GM18909 (cell line): ENCODE data around the gene BANP.
"Not testable (repeated sequence)": the region's sequence is repeated elsewhere in the genome, so short reads cannot be mapped to it uniquely, and the experiment has no call there.

Experiments
- ATAC-seq: cut with Tn5 transposase; IDR thresholded peaks from one replicate; pipeline ENCODE4 v1.9.1; 2021; ENCODE audit warnings: mild to moderate bottlenecking; ENCODE audit not compliant: unreplicated experiment, poor library complexity

The BANP gene

DNA sequence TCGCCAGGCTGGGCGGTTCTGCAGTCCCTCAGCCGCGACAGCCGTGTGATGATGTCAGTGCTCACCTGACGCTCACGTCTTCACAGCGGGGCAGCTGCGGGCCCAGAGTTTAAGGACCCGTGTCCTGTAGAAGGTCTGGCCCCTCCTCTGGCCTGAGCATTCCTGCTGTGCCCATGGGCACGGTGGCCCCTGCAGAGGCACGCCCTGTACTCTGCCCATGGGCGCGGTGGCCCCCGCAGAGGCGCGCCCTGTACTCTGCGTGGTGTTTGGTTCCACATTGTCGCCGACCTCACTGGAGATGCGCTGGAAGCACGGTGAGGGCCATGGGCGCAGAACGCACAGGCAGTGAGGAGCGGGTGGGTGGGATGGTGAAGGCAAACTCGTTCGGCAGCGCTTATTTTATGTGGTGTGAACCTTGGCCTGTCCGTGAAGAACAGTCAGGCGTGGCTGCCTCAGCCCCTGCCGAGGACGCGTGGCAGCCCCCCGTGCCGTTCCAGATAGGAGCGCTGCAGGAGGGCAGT lies 122.0 kb downstream of the BANP start:
- no peak for ATAC-seq

DNA sequence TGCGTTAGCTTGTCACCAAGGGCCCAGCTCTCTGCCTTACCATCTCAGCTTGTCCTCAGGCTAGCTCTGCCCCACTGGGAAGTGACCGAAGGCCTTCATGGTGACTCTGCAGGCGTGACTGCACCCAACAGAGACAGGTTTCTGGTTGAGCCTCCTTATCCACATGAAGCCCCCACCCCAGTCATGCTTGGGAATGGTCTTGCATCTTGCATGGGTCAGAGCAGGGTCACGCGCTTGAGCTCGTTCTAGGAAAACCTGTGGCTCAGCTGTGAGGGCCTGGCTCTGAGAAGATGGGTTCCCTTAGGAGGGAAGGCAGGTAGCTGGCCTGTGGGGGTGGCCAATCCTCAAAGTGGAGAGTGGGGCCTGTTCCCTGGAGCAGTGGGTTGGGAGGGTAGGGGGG lies 122.8 kb downstream of the BANP start:
- no peak for ATAC-seq

DNA sequence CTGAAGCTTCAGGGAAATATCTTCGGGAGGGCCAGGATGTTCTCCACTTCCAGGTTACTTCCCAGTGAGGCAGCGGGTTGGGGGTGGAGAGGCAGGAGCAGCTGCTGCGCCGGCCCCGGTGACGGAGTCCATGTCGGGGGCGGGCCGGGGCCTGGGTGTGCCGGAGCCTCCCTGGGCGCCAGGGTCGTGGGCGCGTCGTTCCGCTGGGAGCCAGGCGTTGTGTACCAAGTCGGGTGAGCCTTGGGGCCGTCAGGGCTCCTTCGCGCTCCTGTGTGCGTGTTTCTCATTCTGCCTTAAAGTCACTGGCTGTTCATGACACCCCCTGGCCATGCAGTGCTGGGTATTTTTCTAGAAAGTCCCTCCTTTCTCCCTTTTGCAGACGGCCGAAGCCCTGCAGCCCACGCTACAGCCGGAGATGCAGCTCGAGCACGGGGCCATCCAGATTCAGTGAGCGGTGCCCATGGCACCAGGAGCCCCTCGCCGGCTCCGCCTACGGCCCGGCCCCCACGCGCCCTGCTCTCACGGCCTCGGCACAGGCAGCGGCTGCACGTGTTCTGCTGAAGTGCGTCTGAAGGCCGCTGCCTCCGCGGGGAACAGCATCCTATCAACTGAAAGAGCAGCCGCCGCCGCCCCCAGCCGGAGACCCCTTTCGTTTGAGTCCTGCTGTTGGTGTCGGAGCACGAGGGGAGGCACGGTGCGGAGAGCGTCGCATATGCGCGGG lies 125.1 kb downstream of the BANP start:
- ATAC-seq = no peak

DNA sequence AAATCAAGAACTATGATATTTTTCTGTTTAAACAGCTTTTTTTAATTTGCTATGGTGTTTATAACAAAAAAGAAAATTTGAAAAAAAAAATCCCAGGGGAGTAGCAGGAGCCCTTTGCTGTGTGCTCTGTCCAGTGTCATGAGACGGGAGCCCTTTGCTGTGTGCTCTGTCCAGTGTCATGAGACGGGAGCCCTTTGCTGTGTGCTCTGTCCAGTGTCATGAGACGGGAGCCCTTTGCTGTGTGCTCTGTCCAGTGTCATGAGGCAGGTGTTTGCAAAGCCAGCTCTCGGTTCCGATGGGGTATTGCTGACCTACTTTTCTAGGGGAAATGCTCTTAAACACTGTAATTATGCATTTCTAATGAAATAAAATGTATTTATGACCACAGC lies 125.7 kb downstream of the BANP start:
- ATAC-seq = not testable (repeated sequence)

DNA sequence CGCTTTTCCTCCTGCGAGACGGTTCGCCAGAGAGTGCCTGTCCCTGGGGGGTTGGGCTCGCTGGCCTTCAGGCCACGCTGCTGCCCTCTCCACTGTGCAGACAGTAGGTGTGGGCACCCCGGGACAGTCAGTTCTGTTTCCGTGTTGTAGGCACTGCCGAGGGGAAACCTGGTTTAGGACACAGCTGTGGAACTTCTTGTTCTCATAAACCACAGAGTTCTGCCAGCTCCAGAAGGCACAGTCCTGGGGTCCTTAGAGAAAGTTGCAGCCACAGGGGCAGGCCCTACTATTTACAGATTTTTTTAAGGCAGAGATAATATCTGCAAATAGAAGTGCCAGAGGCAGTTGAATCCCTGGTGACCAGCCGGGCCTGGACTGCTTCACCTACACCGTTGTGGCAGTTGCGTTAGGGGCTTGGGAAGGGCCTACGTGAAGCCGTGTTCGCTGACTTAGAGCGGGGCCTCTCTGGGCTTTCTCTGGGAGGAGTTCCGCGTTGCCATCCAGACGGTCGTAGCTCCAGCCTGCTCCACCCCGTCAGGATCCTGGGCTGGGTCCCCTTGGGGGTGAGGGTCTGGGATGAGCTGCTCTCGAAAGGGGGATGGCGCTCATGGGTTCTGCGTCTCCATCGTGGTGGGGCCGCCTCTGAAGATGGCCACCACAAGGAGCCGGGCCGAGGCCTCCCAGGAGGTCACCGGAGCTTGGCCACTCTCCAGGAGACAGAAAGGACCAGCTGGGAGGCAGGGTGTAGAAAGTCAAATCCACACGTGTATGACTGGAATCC lies 126.3 kb downstream of the BANP start:
- ATAC-seq = no peak

DNA sequence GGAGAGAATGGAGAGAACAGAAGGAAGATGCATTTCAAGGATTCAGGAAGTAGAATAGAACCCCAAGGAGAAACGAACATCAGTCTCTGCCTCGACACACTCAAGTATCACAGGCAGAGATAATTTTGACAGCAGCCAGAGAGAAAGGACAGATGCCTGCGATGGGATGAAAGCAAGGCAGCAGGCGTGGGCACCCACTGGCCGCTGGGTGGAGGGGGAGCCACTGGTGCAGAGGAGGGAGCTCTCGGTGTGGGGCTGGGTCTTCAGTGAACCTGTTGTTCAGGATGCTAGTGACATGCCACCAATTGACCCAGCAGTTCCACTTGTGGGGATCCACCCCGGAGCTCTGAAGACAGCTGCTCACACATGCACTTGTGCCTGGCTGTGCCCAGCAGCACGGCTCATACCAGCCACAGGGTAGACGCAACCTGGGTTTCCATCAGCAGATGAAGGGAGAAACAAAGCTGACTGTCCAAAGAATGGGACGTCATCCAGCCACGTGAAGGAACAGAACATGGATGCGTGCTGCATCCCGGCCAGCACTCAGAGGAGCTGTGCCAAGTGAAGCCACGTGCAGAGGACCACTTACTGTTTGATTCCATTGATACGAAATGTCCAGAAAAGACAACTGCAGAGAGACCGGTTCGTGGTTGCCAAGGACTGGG lies 127.0 kb downstream of the BANP start:
- no peak for ATAC-seq

DNA sequence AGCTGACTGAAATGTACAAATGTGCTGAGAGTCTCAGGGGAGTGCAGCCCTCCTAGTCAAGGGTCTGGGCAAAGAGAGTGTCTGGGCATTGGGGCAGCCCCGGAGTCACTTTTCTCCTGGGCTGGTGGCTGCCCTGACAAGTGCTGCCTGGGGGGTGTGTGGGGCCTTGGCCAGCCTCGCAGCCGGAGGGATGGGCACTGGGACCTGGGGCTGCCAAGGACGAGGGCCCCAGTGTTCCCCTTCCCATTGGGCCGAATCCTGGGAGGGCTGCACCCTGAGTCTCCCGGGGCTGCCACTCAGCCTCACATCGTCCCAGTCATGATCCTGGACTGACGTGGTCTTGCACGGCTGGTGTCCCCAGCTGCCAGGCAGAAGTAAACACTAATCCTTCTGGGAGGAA lies 132.3 kb downstream of the BANP start:
- no peak for ATAC-seq

DNA sequence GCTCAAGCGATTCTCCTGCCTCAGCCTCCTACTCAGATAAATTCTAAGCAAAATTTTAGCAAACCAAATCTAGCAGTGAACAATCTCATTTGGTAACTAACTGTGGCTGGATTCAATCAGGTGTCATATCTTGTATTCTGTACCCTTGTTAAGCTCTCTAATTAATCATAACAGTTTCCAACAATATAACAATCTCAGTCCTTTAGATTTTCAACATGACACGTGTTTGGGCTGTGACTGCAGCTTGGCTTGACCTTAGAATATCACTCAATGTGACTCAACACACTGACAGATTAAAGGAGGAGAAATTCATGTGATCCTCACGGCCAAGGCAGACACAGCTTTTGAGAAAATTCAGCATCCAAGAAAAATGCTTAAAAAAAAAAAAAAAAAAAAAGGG lies 133.6 kb downstream of the BANP start:
- no peak for ATAC-seq

DNA sequence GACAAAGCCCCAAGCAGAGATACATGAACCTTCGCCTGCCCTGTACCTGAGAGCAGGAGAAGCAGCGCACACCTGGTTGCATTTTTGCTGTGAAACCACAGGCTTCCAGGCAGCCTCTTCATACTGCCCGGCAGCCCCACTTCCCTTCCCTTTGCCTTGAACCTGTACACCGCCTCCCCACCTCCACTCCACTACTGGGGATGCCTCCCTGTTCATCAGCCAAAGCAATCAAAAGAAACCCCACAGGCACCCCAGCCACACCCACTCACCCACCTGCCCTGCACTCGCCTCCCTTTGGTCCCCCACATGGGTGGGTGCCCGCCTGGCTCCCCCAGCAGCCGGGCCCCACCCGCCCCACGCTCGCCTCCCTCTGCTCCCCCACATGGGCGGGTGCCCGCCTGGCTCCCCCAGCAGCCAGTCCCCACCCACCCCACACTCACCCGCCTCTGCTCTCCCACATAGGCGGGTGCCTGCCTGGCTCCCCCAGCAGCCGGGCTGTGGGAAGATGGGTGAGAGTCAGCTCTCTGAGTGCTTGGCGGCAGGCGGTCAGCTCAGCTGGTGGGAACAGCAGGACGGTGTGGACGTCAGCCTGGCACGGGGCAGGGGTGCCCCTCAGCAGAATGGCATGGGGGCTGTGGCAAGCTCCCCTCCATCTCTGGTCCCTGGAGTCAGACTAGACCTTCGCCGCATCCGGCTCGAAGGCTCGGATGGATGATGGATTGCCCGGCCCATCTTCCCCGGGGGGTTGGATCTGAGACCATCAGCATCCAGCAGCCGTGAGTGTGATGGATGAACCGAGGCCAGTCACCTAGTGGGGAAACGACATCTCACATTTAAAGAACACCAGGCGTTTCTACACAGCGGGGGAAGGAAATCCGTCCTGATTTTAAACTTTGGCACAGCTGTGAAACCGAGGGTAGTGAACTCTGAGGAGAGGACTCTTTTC lies 135.6 kb downstream of the BANP start:
- ATAC-seq = no peak

DNA sequence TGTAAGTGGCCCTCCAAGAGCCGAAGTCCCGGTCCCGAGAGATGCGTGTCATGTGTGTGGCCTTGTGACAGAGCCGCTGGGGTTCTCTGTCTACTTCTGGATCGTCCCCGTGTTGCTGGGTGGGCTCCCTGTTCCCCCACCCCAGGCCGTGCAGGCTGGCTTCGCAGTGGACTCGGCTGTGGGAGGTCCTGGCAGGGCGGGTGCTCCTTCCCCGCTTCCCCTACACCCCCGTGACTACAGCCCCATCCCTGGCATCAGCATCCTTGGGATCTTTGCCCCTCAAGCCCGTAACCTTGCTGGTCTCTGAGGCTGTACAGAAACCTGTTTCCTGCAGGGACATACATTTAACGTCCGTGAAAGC lies 136.3 kb downstream of the BANP start:
- no peak for ATAC-seq

DNA sequence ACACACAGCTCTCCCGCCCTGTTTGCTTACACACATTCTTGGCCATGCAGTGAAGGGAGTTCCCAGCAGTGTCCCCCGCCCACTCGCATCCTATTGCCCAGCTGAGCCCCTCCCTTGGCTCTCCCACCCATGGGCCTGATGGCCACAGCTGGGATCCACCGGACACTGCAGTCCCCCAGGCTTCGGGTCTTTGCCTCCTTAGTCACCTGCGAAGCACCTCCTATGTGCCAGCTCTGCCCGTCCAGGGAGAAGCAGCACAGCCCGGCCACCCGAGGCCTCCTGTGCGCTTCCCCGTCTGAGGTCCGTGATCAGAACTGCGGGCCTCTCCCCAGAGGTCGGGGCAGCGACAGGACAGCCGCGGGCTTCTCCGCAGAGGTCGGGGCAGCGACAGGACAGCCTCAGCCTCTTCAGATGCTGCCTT lies 136.9 kb downstream of the BANP start:
- ATAC-seq = no peak

DNA sequence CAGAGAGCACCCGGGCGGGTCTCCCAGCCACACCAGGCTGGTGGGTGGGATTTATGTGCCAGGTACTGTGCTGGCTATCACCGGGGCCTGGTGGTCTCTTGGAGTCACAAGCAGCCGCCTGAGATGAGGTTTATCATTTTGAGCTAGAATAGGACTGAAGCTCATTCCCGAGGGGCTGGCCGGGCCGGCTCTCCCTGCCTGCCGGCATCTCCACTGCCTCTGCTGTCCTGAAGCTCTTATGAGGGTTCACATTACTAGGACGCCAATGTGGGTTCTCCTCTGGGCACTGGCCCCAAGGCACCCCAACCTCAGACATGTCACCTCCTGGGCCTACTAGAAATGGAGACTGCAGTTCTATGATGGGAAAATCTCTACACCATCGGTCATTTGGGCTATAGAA lies 137.4 kb downstream of the BANP start:
- ATAC-seq = not testable (repeated sequence)

DNA sequence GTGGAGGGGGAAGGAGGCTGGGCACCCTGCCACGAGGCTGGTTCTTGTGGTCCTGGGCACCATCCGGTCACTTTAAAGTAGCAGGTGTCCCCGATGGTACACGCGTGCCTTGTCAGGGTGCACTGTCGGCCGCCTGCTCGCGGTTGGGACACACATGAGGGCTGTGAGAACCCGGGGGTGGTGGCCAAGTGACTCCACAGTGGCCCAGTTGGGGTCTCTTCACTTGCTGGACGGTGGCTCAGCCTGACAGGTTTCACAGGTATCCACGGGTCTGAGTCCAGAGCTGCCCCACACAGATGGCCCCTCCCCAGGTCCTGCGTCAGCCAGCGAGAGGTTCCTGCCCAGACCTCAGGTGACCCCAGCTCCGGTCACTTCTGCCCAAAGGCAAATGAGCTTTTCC lies 137.8 kb downstream of the BANP start:
- not testable (repeated sequence) for ATAC-seq

DNA sequence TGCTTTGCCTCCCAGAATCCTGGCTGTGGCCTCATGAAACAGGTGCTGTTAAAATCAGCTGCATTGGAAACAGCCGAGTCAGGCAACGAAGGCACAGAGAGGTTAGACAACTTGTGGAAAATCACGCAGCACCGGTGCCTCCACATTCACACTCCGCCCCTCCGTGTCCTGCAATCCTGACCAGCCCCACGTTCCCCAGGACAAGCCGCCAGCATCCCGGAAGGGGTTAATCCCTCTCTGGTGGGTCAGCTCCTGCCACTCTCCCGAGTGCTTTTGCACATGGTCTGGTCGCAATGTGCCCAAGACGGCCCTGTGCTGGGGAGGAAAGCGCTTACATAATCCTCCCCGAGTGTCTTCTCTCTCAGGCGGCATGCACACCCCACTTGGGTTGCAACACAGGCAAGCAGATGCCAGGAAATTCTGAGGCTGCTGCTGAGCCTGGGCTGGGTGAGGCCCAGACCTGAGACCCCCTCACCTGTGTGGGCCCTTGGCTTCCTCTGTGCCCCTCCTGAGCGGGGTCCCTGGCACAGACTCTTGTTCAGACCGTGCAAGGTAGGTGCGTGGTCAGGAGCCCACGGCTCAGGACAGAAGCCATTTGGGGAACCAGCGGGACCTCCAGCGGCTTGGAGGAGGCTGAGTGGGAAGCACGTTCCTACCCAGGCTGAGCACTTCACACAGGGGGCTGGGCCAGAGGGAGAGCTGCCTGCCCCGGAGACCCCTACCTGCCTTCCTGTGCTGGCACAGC lies 138.6 kb downstream of the BANP start:
- not testable (repeated sequence) for ATAC-seq

DNA sequence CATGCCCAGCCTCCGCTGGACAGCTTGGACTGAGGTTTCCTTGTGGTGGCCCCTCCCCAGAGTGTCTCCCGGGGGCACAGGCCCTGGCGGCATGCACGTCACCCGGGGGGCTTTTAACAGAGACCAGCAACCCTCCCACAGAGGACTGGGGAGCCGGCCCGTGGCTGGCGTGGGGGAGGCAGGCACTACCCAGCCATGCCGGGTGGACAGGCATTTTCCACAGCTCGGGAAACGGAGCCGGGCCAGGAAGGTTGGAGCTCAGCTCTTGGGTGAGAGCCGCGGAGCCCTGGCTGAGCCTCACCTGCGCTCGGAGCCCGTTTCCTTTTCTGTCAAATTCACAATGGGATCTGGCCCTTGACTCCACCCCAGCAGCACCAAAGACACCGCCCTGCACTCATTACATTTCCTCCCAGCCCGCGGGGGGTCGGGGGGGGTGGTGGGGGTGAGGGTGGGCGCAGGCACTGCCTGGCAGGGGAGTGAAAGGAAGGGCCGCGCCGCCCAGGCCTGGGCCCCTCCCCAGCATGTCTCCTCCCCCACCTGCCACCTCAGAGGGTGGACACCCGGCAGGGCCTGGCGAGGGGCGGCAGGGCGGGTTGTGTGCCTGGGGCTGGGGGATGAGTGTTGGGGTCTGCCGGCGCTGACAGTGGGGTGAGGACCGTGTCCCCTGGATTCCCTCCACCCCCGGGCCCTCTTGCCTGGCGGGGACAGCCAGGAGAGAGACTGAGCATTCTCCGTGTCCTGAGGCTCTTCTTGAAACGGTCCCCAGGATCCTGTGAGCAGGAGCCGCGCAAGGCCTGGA lies 139.3 kb downstream of the BANP start:
- not testable (repeated sequence) for ATAC-seq

DNA sequence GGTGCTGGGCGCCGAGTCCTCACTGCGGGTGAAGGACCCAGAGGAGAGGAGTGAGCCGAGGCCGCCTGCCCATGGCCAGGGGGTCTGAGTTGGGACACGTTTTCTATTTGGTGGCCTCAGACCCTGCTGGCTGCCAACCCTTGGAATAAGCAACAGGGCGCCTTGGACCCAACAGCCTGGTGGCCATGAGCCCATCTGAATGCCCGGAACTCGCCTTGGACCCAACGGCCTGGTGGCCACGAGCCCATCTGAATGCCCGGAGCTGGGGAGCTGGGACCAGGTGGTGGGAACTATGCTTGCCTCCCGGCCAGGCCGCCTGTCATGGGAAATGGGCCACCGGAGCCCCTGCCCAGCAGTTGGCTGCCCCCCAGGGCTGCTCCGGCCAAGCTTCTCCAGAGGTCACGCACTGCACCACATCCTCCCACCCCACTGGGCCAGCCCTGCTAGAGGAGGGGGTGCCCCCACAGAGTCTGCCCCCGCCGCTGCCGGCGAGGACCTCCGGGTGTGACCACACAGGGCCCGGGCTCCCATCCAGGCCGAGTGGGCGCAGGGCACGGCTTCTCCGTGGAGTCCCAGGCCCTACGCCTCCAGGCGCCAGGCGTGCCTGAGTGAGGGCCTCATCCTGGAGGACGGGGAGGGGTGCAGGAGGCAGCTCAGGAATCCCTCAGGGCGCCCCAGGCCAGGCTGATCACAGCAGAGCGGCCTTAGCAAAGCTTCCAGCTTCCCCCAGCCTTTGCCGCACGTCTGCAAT lies 140.2 kb downstream of the BANP start:
- not testable (repeated sequence) for ATAC-seq

DNA sequence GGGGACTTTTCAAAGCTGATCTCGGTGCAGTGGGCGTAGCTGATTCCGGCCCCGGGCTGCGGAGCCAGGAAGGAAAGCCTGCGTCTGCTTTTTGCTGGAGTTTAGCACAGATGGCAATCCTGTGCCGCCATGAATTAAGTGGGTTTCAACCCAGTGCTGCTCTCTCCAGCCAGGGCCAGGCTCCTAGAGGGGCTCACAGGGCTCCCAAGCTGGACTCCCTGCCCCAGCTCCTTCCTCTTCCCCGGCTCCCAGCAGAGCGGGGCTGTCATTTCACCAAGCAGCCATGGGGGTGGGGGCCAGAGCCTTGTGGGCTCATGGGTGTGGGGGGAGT lies 140.7 kb downstream of the BANP start:
- not testable (repeated sequence) for ATAC-seq
